Neuron (in vitro differentiated cells): ENCODE measurements around the gene FAM83D.
"Not testable (repeated sequence)": the region's sequence is repeated elsewhere in the genome, so short reads cannot be mapped to it uniquely, and the experiment has no call there.

Experiments
- H2AFZ ChIP-seq: one replicate; pipeline ENCODE4 v1.6.1; 2013; ENCODE audit warnings: low read depth, mild to moderate bottlenecking, inconsistent platforms, low read length, moderate library complexity
- H3K27me3 ChIP-seq: one replicate; pipeline ENCODE4 v1.6.1; 2013; ENCODE audit warnings: low read length; ENCODE audit not compliant: insufficient read depth
- H3K36me3 ChIP-seq: one replicate; pipeline ENCODE4 v1.6.1; 2013; ENCODE audit warnings: low read length; ENCODE audit not compliant: insufficient read depth
- H3K4me1 ChIP-seq: one replicate; pipeline ENCODE4 v1.6.1; 2013; ENCODE audit warnings: low read length; ENCODE audit not compliant: insufficient read depth
- H3K4me3 ChIP-seq: 2 replicates; pipeline ENCODE4 v1.5.1; 2013; ENCODE audit warnings: mild to moderate bottlenecking, low read length, moderate library complexity
- H3K9me3 ChIP-seq: one replicate; pipeline ENCODE4 v1.6.1; 2013; ENCODE audit warnings: low read length

The FAM83D gene

DNA sequence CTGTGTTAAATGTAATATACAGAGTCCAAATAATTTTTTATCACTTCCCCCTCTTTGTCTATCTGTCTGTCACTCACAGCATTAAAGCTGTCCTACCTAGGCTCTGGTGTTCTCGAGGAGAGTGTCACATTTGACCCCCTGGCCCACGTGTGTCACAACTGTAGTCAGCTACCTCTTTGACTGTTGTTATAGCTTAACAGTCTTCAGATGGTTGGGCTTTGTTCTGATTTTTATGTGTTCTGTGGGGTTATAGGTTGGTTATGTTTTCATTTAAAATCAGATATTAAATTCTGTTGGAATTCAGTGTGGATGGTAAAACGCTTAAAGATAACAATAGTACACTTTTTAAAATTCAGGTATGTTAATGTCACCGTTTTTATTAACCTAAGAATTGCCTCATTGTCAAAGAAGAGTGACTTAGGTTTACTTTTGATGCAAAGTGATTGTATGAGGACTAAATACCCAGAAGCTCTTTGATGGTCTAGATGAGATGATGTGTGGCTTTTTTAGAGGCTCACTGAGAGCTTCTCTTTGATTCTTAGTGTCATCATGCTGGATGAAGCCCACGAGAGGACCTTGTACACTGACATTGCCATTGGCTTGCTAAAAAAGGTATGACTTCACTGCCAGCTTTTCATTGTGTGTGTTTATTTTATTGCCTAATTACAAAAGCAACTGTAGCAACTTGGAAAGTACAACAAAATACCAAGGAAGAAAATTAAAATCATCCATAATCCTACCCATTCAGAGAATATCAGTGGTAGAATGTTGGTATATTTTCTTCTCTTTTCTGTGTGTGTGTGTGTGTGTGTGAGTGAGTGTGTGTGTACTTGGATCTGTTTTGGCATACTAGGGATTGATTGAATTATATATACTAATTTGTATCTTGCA lies 65.8 kb downstream of the FAM83D start:
- Histone ChIP-seq H2AFZ (no peak overlapping the region), H3K4me1 (peaks cover 2% of the 10 kb centered on the region), H3K9me3 (no peaks in the 10 kb centered on the region), H3K4me3 (no peak overlapping the region), H3K27me3 (no peaks in the 10 kb centered on the region), H3K36me3 (peaks cover 38% of the 10 kb centered on the region)

DNA sequence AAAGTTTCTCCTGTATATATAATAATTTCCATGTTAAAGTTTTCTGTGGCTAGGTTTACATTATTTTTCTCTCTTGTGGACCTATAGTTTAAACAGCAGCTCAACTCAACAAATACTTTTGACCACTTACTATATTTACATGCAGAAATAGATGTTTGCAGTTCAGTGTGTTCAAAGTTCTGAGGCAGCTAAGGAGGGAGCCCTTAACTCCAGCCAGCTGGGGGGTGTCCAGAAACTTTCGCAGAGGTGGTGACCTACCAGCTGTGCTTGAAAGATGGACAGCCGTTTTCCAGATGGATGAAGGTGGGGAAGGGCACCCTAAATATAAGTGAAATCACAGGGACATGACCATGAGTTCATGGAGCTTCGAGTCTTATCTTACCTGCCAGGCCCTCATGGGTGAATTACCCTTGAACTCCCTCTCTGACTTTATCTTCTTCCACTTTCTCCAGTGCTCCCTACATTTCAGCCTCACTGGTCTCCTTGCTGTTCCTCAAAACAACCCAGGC lies 69.4 kb downstream of the FAM83D start:
- Histone ChIP-seq H3K4me1 (no peaks in the 10 kb centered on the region), H3K4me3 (no peak overlapping the region), H3K36me3 (peaks cover 35% of the 10 kb centered on the region), H3K9me3 (no peaks in the 10 kb centered on the region), H3K27me3 (no peaks in the 10 kb centered on the region), H2AFZ (no peak overlapping the region)

DNA sequence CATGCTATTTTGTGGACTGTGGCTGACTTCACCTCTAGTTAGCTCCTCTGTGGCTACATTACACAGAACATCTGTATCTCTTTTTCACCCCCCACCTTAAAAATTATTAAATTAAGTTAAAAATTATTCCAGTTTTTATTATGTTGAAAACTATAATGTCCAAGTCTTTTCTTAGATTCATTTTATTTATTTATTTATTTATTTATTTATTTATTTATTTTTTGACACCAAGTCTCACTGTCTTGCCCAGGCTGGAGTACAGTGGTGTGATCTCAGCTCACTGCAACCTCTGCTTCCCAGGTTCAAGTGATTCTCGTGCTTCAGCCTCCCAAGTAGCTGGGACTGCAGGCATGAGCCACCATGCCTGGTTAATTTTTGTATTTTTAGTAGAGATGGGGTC lies 70.6 kb downstream of the FAM83D start:
- peaks cover 45% of the 10 kb centered on the region for H3K36me3 ChIP-seq
- not testable (repeated sequence) for H2AFZ ChIP-seq, H3K27me3 ChIP-seq, H3K4me3 ChIP-seq, H3K4me1 ChIP-seq, H3K9me3 ChIP-seq

DNA sequence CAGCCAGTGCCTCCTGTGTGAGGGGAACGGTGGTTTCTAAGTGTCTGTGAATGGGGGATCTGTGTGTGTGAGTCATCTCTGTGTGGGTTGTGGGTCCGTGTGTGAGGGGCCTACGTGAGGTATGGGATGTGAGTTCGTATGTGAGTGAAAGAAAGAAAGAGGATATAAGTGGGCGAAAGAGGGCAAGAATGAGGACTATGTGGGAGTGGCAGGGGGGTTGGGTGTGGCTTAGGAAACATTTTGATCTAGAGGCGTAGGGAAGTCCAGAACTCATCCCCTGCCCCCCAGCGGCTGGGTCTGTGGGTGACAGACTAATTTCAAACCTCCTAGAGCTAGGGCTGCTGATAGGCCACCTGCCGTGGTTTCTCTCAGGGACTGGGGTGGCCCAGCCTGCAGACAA lies 71.4 kb downstream of the FAM83D start:
- Histone ChIP-seq H2AFZ (no peak overlapping the region), H3K4me3 (no peak overlapping the region), H3K27me3 (no peaks in the 10 kb centered on the region), H3K9me3 (no peaks in the 10 kb centered on the region), H3K36me3 (peaks cover 48% of the 10 kb centered on the region), H3K4me1 (no peaks in the 10 kb centered on the region)

DNA sequence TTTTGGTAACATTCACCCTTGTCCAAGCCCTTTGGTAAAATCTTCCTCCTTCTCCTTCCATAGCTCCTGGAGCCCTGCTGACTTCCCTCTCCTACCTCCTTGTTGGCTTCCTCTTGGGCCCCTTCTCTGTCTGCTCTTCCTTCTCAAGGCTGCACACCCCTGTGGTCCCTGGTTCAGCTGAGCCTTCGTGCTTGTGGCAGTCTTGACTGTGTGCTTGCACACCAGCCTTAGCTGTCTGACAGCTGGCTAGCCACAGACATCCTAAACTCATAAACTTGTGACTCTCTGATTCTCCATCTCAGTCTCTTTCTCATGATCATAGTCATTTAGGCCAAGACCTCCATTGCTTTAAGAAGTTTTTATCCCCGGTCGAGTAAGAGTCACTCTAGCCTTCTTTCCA lies 73.0 kb downstream of the FAM83D start:
- peaks cover 61% of the 10 kb centered on the region for H3K36me3 ChIP-seq
- no peak overlapping the region for H2AFZ ChIP-seq
- no peak overlapping the region for H3K4me3 ChIP-seq
- no peaks in the 10 kb centered on the region for H3K4me1 ChIP-seq
- no peaks in the 10 kb centered on the region for H3K27me3 ChIP-seq
- H3K9me3 ChIP-seq: no peaks in the 10 kb centered on the region

DNA sequence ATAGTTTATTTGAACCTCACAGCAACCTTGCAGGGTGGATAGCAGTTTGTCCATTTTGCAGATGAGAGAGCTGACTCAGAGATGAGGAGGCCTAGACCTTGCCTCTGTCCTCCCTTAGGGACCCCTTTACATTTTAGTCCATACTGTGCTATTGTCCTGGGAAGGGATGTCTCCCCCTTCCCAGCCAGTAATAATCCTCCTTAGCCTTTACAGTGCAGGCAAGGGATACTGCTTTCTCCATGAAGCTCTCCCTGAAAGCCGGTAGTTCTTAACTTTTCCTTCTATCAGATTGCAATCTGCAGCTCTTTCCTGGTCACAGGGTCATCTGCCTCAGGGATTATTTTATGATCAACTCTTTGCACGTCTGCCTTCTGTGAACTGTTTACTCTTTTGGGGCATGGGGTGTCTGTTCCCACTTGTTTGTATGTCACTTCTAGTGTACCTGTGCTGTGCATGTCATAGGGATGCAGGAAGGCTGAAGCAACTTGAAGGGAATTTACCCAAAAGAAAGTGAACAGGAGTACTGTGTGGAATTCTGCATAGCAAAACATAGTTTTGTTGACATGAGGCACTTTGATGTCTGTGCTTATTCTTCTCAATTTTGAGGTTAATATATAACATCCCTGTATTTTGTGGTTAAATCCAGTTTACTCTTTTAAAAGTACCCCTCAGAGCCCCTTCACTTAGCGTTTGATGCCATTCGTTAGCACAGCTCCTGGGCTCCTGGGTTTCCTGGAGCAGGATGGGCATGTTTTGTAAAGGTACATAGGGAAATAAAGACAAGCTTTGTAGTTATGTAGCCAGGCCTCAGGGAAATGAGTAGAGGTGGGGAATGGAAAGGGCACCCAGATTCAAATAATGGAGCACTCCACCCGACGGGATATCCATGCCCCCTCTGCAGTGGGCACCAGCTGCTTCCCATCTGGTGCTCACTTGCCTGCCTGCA lies 74.0 kb downstream of the FAM83D start:
- Histone ChIP-seq H3K36me3 (peaks cover 60% of the 10 kb centered on the region), H3K9me3 (no peaks in the 10 kb centered on the region), H2AFZ (no peak overlapping the region), H3K4me3 (no peak overlapping the region), H3K27me3 (no peaks in the 10 kb centered on the region), H3K4me1 (no peaks in the 10 kb centered on the region)
